K562 (cell line): ENCODE results near the gene BRINP1. TPM values are rescaled to one million over a fixed set of nuclear protein-coding genes. Genes with fewer than 3 reads are reported as not detected.

Source experiments
- ATAC-seq: fragments of 200-7000 bp; cut with Tn5 transposase; 3 replicates; pipeline ENCODE4 v1.9.1; 2020; ENCODE audit warnings: moderate library complexity
- BruUV-seq: library from RNA; stranded (reverse); fragments of 400-500 nt; replicated peaks from 2 replicates; lab custom pipeline; 2021; lab: Mats Ljungman, UMichigan
- CTCF ChIA-PET: fragments of 300-600 bp; formaldehyde crosslinking; extraction: SDS; loops from one replicate; lab custom pipeline; 2021; ENCODE audit warnings: low intra/inter-chr PET ratio; lab: Yijun Ruan, JAX
- POLR2A ChIA-PET: fragments of 300-600, 350-650 bp; sonication (Branson Sonifier 250); formaldehyde crosslinking; extraction: SDS; loops from one replicate; lab custom pipeline; 2021; ENCODE audit warnings: antibody characterized with exemption, inconsistent platforms; lab: Yijun Ruan, JAX
- DNase-seq, 4 experiments: peaks; one replicate each; pipeline versions ENCODE4 v3.0.0 to v3.0.0-alpha.2; 2011 to 2018; ENCODE audit warnings: low spot score in 3 of 4, mixed read lengths in 3 of 4; ENCODE audit errors: extremely low read depth in 1 of 4
- FAIRE-seq: peaks from 2 replicates; lab custom pipeline; 2011; peaks lifted over from hg19 to GRCh38; lab: Jason Lieb, UNC
- H2AFZ ChIP-seq: 2 replicates; pipeline ENCODE4 v1.6.0; 2011; ENCODE audit warnings: low read depth, low read length, control low read depth, inconsistent platforms
- H3K27ac ChIP-seq: fragments of 200-600 bp; 3 replicates; pipeline ENCODE4 v1.8.0; 2011; ENCODE audit warnings: low read depth, mild to moderate bottlenecking, control low read depth, inconsistent platforms, low read length, moderate library complexity, mixed read lengths; ENCODE audit errors: extremely low read depth
- H3K27me3 ChIP-seq, 2 experiments: fragments of 300-600 bp in 1 of 2; 2 replicates in 1 of 2; 3 replicates in 1 of 2; pipeline versions ENCODE4 v1.6.0 to v1.8.0; 2011; ENCODE audit warnings: inconsistent platforms in 2 of 2, low read length in 2 of 2, mild to moderate bottlenecking in 1 of 2, mixed read lengths in 1 of 2, moderate library complexity in 1 of 2; ENCODE audit not compliant: control insufficient read depth in 2 of 2, insufficient read depth in 2 of 2
- H3K36me3 ChIP-seq: fragments of 300-600 bp; 3 replicates; pipeline ENCODE4 v1.8.0; 2011; ENCODE audit warnings: mild to moderate bottlenecking, low read length, inconsistent platforms; ENCODE audit not compliant: control insufficient read depth, insufficient read depth
- H3K4me1 ChIP-seq, 2 experiments: fragments of 200-600 bp in 1 of 2; replicated peaks in 1 of 2; 2 replicates in 1 of 2; 3 replicates in 1 of 2; pipeline versions ENCODE4 v1.5.1 to v1.8.0; 2011; ENCODE audit warnings: inconsistent platforms in 2 of 2, low read length in 2 of 2, mild to moderate bottlenecking in 1 of 2, mixed read lengths in 1 of 2, moderate library complexity in 1 of 2; ENCODE audit not compliant: control insufficient read depth in 2 of 2, insufficient read depth in 2 of 2
- H3K4me2 ChIP-seq: 2 replicates; pipeline ENCODE4 v1.6.1; 2011; ENCODE audit warnings: low read length, control low read depth, inconsistent platforms, mixed read lengths; ENCODE audit not compliant: insufficient read depth
- H3K4me3 ChIP-seq: fragments of 200-600 bp; sonication (generic), shearing (Covaris generic); 2 replicates; pipeline ENCODE4 v1.5.1; 2016; ENCODE audit warnings: control low read depth, inconsistent platforms
- H3K79me2 ChIP-seq: fragments of 200-600 bp; 3 replicates; pipeline ENCODE4 v1.8.0; 2011; ENCODE audit warnings: low read length, inconsistent platforms; ENCODE audit not compliant: control insufficient read depth, insufficient read depth
- H3K9ac ChIP-seq, 2 experiments: 2 replicates each; pipeline versions ENCODE4 v1.6.0 to v1.6.1; 2011; ENCODE audit warnings: low read depth in 2 of 2, low read length in 2 of 2, control low read depth in 1 of 2, inconsistent platforms in 1 of 2, mild to moderate bottlenecking in 1 of 2, mixed read lengths in 1 of 2; ENCODE audit not compliant: insufficient read depth in 1 of 2
- H3K9me1 ChIP-seq: one replicate; pipeline ENCODE4 v1.6.0; 2011; ENCODE audit warnings: inconsistent platforms, mild to moderate bottlenecking, low read length, moderate library complexity; ENCODE audit not compliant: control insufficient read depth, insufficient read depth
- H3K9me3 ChIP-seq: replicated peaks from 2 replicates; pipeline ENCODE4 v1.5.1; 2011; ENCODE audit warnings: low read depth, low read length, inconsistent platforms; ENCODE audit not compliant: control insufficient read depth, insufficient read depth
- H4K20me1 ChIP-seq: replicated peaks from 2 replicates; pipeline ENCODE4 v1.6.1; 2011; ENCODE audit warnings: low read length, inconsistent platforms, mixed read lengths; ENCODE audit not compliant: control insufficient read depth, insufficient read depth
- ARID2 ChIP-seq: fragments of 450-650 bp; IDR thresholded peaks from 2 replicates; pipeline ENCODE4 v1.6.1; 2017; ENCODE audit warnings: antibody characterized with exemption, mild to moderate bottlenecking
- C11orf30 ChIP-seq: fragments of 450-650 bp; IDR thresholded peaks from 2 replicates; pipeline ENCODE4 v1.6.1; 2016; ENCODE audit warnings: low read depth, mild to moderate bottlenecking
- MAZ ChIP-seq, 2 experiments: fragments of 450-650 bp in 1 of 2; sonication (generic) in 1 of 2; formaldehyde crosslinking; IDR thresholded peaks in 1 of 2; conservative IDR thresholded peaks in 1 of 2; 2 replicates each; pipeline versions ENCODE4 v1.4.0 to v1.5.0; 2020; ENCODE audit warnings: mild to moderate bottlenecking in 1 of 2, missing genetic modification reagents in 1 of 2
- NRF1 ChIP-seq, 2 experiments: fragments of 450-650 bp; IDR thresholded peaks in 1 of 2; conservative IDR thresholded peaks in 1 of 2; 2 replicates each; pipeline ENCODE4 v1.6.1; 2014; ENCODE audit warnings: mild to moderate bottlenecking in 2 of 2
- ZNF146 ChIP-seq: IDR thresholded peaks from one replicate; pipeline ENCODE4 v1.6.1; 2018; ENCODE audit warnings: missing compliant biosample characterization; ENCODE audit not compliant: unreplicated experiment
- ZNF316 ChIP-seq: fragments of 450-650 bp; IDR thresholded peaks from 2 replicates; pipeline ENCODE4 v1.6.1; 2016
- ZNF707 ChIP-seq: fragments of 250-450 bp; sonication (Bioruptor Pico); conservative IDR thresholded peaks from 2 replicates; pipeline ENCODE4 v1.8.0; 2022; ENCODE audit warnings: inconsistent platforms, mild to moderate bottlenecking, moderate library complexity
- WGBS: fragments of 100-300 bp; shearing (Covaris generic); methylation state at CpG from one replicate; pipeline ENCODE4 v1.1.6; 2016; ENCODE audit warnings: low coverage, mixed read lengths; ENCODE audit not compliant: insufficient coverage; ENCODE audit errors: missing lambda C conversion rate; 5-methylcytosine and 5-hydroxymethylcytosine counted together
- in situ Hi-C: fragments of 300-500 bp; cut with MboI; formaldehyde crosslinking; loops from 4 replicates; pipeline ENCODE4 v1.15.0; 2018; ENCODE audit warnings: inconsistent platforms, mixed read lengths
- intact Hi-C: fragments of 100-400 bp; cut with micrococcal nuclease; formaldehyde crosslinking; loops from 2 replicates; pipeline ENCODE4 v1.14.2; 2022
- polyA plus RNA-seq, 8 experiments: library from polyadenylated mRNA; depleted of rRNA in 4 of 8; stranded (reverse) in 5 of 8; unstranded in 3 of 8; fragments of >200 nt; fragmentation: Nextera tagmentation in 2 of 8; fragmentation: Illumina TruSeq in 1 of 8; extraction: Ambion mirVana in 2 of 8; extraction: Trizol in 1 of 8; gene quantifications; 2 replicates each; pipeline versions ENCODE4 v1.2.1 to v1.2.3, GENCODE V29; 2011 to 2014; ENCODE audit warnings: inconsistent platforms in 1 of 8, missing spikeins in 1 of 8
- total RNA-seq, 7 experiments: library from RNA; depleted of rRNA in 6 of 7; stranded (reverse); fragments of >200 nt in 6 of 7; fragmentation: Illumina TruSeq in 2 of 7; extraction: Trizol in 2 of 7; gene quantifications; 2 replicates each; pipeline versions ENCODE4 v1.2.1 to v1.2.3, GENCODE V29; 2011 to 2021; ENCODE audit warnings: low replicate concordance in 1 of 7
- TF ChIP-seq, protein P1 (sequence below): fragments of 250-450 bp; sonication (Bioruptor Pico); IDR thresholded peaks from 2 replicates; pipeline ENCODE4 v1.8.0; 2021; ENCODE audit warnings: mild to moderate bottlenecking, moderate library complexity
- TF ChIP-seq, protein P2 (sequence below): sonication (generic); formaldehyde crosslinking; IDR thresholded peaks from 2 replicates; pipeline ENCODE4 v1.8.1; 2023; ENCODE audit warnings: mild to moderate bottlenecking, missing genetic modification reagents

BRINP1 gene
- total and polyA plus RNA-seq, 9 of the 15 experiments (the other 6 are each of a cell fraction or from before 2014, with no cell fraction given) = not detected

GRCh38 chr9:119221276-119221675, 148.0 kb downstream of the BRINP1 start:
- WGBS = 0% methylated on average over 4 of the region's 4 CpGs
- BruUV-seq = no TSS peak
- Histone ChIP-seq H3K9me3 (no peaks in the 10 kb centered on the region), H3K36me3 (no peaks in the 10 kb centered on the region), H3K79me2 (no peaks in the 10 kb centered on the region), H3K4me2 (no peak overlapping the region), H3K4me1 (no peaks in the 10 kb centered on the region), H3K27ac (no peak overlapping the region), H3K27me3 (no peaks in the 10 kb centered on the region), H3K9me1 (no peaks in the 10 kb centered on the region), H3K9ac (no peak overlapping the region), H4K20me1 (no peaks in the 10 kb centered on the region), H3K4me3 (no peak overlapping the region), H2AFZ (no peak overlapping the region)
- ChIA-PET CTCF (no interaction called here), POLR2A (no interaction called here)
- intact Hi-C loops (no loop called here), in situ Hi-C loops (no loop called here)
- DNase-seq = no peak
- no peak for ATAC-seq
- FAIRE-seq = no peak
- TF ChIP-seq, protein P1, sequence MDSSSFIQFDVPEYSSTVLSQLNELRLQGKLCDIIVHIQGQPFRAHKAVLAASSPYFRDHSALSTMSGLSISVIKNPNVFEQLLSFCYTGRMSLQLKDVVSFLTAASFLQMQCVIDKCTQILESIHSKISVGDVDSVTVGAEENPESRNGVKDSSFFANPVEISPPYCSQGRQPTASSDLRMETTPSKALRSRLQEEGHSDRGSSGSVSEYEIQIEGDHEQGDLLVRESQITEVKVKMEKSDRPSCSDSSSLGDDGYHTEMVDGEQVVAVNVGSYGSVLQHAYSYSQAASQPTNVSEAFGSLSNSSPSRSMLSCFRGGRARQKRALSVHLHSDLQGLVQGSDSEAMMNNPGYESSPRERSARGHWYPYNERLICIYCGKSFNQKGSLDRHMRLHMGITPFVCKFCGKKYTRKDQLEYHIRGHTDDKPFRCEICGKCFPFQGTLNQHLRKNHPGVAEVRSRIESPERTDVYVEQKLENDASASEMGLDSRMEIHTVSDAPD = no peak

GRCh38 chr9:119218293-119218692, 150.9 kb downstream of the BRINP1 start:
- Histone ChIP-seq H3K9me1 (no peaks in the 10 kb centered on the region), H3K4me2 (no peak overlapping the region)
- TF ChIP-seq ZNF316 (no peak), NRF1 (conservative IDR thresholded peaks at IDR 0.05 in 1 of 2, IDR thresholded peaks at IDR 0.05 in 1 of 2) (no peak), ZNF707 (CRISPR knock-in tag) (no peak), MAZ (CRISPR knock-in tag; conservative IDR thresholded peaks at IDR 0.05 in 1 of 2, IDR thresholded peaks at IDR 0.05 in 1 of 2) (no peak), ZNF146 (CRISPR knock-in tag) (no peak), C11orf30 (no peak), ARID2 (no peak)
- TF ChIP-seq, protein P2, sequence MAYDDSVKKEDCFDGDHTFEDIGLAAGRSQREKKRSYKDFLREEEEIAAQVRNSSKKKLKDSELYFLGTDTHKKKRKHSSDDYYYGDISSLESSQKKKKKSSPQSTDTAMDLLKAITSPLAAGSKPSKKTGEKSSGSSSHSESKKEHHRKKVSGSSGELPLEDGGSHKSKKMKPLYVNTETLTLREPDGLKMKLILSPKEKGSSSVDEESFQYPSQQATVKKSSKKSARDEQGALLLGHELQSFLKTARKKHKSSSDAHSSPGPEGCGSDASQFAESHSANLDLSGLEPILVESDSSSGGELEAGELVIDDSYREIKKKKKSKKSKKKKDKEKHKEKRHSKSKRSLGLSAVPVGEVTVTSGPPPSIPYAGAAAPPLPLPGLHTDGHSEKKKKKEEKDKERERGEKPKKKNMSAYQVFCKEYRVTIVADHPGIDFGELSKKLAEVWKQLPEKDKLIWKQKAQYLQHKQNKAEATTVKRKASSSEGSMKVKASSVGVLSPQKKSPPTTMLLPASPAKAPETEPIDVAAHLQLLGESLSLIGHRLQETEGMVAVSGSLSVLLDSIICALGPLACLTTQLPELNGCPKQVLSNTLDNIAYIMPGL (CRISPR knock-in tag) = no peak
- TF ChIP-seq, all 486 proteins: peak for 0
- Histone ChIP-seq H3K4me3 (no peak overlapping the region), H3K79me2 (no peaks in the 10 kb centered on the region), H3K27ac (no peak overlapping the region), H3K9ac (no peak overlapping the region), H3K4me1 (no peaks in the 10 kb centered on the region), H3K9me3 (no peaks in the 10 kb centered on the region), H3K27me3 (no peaks in the 10 kb centered on the region), H2AFZ (no peak overlapping the region), H3K36me3 (no peaks in the 10 kb centered on the region), H4K20me1 (no peaks in the 10 kb centered on the region)
- no peak for DNase-seq
- ChIA-PET POLR2A (no interaction called here), CTCF (no interaction called here)
- in situ Hi-C loops = no loop called here
- ATAC-seq = no peak
- WGBS = 0% methylated on average over 7 of the region's 7 CpGs
- no peak for FAIRE-seq
- no TSS peak for BruUV-seq
- intact Hi-C loops = no loop called here
